ENCODE measurements around the gene GBX1. TPM values are rescaled to one million over a fixed set of nuclear protein-coding genes. Genes with fewer than 3 reads are reported as not detected.

The GBX1 gene
- total RNA-seq, 1 experiment from 2014 or later = not detected

GRCh38 chr7:151202836-151203235, 35.3 kb upstream of the GBX1 start:
- H4K20me1 ChIP-seq (ENCODE audit: control insufficient read depth, insufficient read depth, insufficient read length) = peaks cover 3% of the 10 kb centered on the region
- H2BK120ac ChIP-seq (ENCODE audit: low read depth, low read length, poor library complexity, severe bottlenecking) = no peak overlapping the region
- no peaks in the 10 kb centered on the region for H3K79me1 ChIP-seq (ENCODE audit: insufficient read depth, low read depth, low read length, poor library complexity, severe bottlenecking)
- H2AFZ ChIP-seq (ENCODE audit: low read length) = no peak overlapping the region
- H3K9me3 ChIP-seq (ENCODE audit: control insufficient read depth, low read depth, low read length) = no peaks in the 10 kb centered on the region
- H3K23me2 ChIP-seq (ENCODE audit: insufficient read length, low read depth, low read length, poor library complexity, severe bottlenecking) = no peaks in the 10 kb centered on the region
- no peaks in the 10 kb centered on the region for H3K27me3 ChIP-seq (ENCODE audit: insufficient read depth, low read length)
- no peak overlapping the region for H3K9ac ChIP-seq (ENCODE audit: extremely low read depth, insufficient read length, low read length)
- Mint-ChIP-seq H3K27ac (no peak overlapping the region; a peak in 1 of 7 replicates), H3K36me3 (ENCODE audit: insufficient read depth in 1 of 3, low read depth in 3 of 3) (no peaks in the 10 kb centered on the region; a peak in 1 of 7 replicates), H3K27me3 (ENCODE audit: low read depth) (peaks cover 52% of the 10 kb centered on the region), H3K4me3 (no peak overlapping the region), H3K9me3 (no peaks in the 10 kb centered on the region), H3K4me1 (peaks cover 3 to 5% of the 10 kb centered on the region in 2 experiments)
- H3K4me2 ChIP-seq (ENCODE audit: insufficient read depth, insufficient read length, low read length) = no peak overlapping the region
- H4K5ac ChIP-seq (ENCODE audit: insufficient read length, low read depth, low read length) = no peak overlapping the region
- no peak overlapping the region for H3K27ac ChIP-seq (ENCODE audit: insufficient read length, low read depth, low read length)
- no peak overlapping the region for H3T11ph ChIP-seq (ENCODE audit: low read length)
- H3K79me2 ChIP-seq (ENCODE audit: insufficient read depth, low read length) = no peaks in the 10 kb centered on the region
- no peak overlapping the region for H4K91ac ChIP-seq (ENCODE audit: insufficient read length, low read depth, low read length)
- no peak overlapping the region for H2BK20ac ChIP-seq (ENCODE audit: low read depth, low read length, poor library complexity, severe bottlenecking)
- no peaks in the 10 kb centered on the region; the same call in 1 of the 2 replicates for H3K4me1 ChIP-seq (ENCODE audit: insufficient read depth, low read length)
- H2BK15ac ChIP-seq (ENCODE audit: low read depth, low read length) = no peak overlapping the region
- no peak overlapping the region for H2BK12ac ChIP-seq (ENCODE audit: insufficient read length, low read depth, low read length)
- no peak overlapping the region for H3K4ac ChIP-seq (ENCODE audit: low read depth, low read length)
- H3K18ac ChIP-seq (ENCODE audit: insufficient read length, low read depth, low read length) = no peak overlapping the region
- H4K8ac ChIP-seq (replicated peaks; ENCODE audit: insufficient read length, low read depth, low read length) = no peak overlapping the region
- DNase-seq = no peak
- no peak overlapping the region for H3K14ac ChIP-seq (ENCODE audit: insufficient read depth, low read length)
- no peak overlapping the region for H2AK5ac ChIP-seq (ENCODE audit: insufficient read length, low read length)
- no peak overlapping the region for H3K56ac ChIP-seq (ENCODE audit: insufficient read length, low read depth, low read length)
- H3K23ac ChIP-seq (ENCODE audit: insufficient read length, low read depth, low read length) = no peak overlapping the region
- TF ChIP-seq CTCF (conservative IDR thresholded peaks at IDR 0.05) = no peak
- no peak overlapping the region for H2BK5ac ChIP-seq (ENCODE audit: insufficient read length, low read length)
- WGBS (ENCODE audit: extremely low coverage, insufficient read length, low lambda C conversion rate) = no CpG with 5 or more reads among the region's 9 CpGs
